ENCODE data around the gene ASPDH.

Gene ASPDH

DNA sequence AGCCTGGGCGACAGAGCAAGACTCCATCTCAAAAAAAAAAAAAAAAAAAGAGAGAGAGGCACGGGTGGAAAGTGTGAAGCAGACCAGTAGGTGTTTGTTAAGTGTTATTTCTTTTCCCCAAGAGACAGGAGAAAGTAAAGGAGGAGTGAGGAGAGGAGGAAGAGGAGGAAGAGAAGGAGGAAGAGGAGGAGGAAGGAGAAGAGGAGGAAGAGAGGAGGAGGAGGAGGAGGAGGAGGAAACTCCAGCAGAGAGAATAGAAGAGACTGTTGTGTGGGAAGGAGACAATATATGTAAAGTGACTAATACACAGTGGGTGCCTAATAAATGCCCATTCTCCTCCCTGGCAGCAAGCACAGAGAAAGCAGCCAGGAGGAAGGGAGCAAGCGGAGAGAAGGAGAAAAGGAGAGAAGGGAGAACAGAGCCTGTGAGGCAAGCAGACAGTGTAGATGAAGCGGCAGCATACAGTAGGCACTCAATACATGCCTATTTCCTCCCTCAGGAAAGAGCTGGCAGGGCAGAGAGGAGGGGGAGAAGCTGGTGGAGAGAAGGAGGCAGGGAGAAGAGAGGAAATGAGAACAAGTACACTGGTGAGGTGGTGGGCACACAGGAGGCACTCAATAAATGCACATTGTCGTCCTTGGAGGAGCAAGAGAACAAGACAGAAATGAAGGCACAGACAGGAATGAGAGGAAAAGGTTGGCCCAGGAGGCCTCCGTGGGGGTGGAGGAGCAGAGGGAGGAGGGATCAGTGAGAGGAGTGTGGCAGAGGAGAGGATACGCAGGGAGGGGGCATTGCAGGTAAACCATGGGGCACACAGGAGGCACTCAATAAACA, 19.3 kb downstream of the ASPDH start:
- no peak for DNase-seq

DNA sequence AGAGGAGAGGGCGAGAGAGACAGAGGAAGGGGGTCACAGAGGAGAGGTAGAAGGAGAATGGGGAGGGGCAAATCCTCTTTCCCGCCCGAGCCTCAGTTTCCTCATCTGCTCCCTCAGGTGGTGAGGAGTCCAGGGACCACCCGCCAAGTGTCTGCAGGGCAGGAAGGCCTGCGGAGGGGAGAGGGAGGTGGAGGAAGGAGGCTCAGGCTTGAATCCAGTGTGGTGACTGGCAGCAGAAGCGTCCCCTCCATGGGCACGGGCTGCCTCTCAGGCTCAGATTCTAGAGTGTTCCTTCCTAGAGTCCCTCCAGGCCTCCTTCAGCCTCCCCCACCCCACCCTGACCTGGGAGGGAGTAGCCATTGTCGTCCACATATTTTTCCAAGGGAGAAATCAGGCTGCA, 20.5 kb downstream of the ASPDH start:
- DNase-seq, result no peak

DNA sequence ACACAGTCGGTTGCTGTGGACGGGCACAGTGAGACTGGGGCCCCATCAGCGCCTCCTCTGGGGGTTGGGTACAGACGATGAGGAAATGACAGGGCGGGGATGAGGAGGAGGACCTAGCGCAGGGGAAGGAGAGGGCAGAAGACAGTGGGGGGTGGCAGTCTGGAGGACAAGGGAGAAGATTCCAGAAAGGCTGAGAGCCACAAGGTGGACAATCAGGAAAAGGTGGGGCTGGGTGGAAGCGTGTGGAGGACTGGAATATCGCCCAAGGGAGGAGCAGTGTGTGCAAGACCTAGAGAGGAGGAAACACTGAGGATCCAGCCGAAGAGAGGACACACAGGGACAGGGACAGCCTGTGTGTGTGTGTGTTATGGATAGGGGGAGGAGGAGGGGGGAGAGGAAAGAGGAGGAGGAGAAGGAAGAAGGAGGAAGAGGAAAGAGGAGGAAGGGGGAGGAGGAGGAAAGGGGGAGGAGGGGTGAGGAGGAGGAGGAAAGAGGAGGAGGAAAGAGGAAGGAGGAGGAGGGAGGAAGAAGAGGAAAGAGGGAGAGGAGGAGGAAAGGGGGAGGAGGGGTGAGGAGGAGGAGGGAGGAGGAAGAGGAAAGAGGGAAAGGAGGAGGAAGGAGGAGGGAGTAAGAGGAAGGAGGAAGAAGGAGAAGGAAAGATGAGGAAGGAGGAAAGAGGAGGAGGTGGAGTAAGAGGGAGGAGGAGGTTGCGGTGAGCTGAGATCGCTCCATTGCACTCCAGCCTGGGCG, 21.2 kb downstream of the ASPDH start:
- no peak for DNase-seq

DNA sequence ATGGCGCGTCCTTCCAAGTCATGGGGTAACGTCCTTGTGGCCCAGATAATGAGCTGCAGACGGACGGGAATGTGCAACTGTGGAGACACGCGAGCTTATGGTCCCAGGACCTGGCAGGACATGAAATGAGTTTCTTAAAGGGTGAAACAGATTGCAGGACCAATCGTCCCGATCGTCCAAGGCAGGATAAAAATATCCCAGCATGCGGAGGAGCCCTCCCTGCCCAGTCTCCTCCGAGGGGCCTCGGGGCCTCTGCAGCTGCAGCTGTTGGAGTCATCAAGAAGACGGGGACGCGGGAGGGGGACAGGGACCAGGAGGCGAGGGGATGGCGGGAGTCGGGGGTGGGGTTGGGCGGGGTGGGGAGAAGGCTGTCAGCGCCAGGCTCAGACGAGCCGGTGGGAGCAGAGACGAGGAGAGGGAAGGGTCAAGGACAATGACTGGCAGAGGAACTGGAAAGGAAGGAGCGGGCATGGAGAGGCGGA, 22.7 kb downstream of the ASPDH start:
- no peak for DNase-seq

DNA sequence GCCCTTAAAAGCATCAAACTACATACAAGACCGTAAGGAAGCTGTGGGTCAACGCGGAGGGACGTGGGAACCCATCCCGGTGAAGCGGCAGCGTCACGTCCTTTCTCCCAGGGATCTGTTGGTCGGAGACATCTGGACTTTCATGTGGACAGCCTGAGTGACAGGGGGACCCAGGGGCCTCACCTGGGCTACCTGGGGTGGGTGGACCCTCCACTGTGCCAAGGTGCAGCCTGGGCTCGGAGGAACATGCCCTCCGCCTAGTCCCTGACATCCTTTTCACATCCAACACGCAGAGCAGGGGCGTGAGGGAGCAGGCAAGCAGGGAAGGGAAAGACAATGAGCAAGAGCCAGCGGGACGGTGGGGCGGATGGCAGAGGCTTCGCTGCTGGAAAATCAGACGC, 23.3 kb downstream of the ASPDH start:
- no peak for DNase-seq

GRCh38 chr19:50489461-50490011, 24.2 kb downstream of the ASPDH start:
- no peak for DNase-seq

- DNase-seq, result no peak
Measured at GRCh38 chr19:50488389-50489194, 25.1 kb downstream of the ASPDH start.

- no peak for DNase-seq
Measured at GRCh38 chr19:50486823-50487515, 26.7 kb downstream of the ASPDH start.

- DNase-seq, result no peak
Measured at GRCh38 chr19:50485284-50485955, 28.3 kb downstream of the ASPDH start.

DNA sequence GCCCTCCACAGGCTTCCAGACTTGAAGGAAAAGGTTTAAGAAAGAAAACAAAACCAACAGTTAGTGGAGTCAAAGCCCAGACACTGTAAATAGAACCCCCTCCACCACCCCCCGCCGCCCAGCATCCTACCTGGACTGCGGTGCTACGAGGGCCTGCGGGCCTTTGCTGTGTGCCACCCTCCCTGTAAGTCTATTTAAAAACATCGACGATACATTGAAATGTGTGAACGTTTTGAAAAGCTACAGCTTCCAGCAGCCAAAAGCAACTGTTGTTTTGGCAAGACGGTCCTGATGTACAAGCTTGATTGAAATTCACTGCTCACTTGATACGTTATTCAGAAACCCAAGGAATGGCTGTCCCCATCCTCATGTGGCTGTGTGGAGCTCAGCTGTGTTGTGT, 30.8 kb downstream of the ASPDH start:
- DNase-seq, result no peak

GRCh38 chr19:50482271-50482855, 31.4 kb downstream of the ASPDH start:
- no peak for DNase-seq

DNA sequence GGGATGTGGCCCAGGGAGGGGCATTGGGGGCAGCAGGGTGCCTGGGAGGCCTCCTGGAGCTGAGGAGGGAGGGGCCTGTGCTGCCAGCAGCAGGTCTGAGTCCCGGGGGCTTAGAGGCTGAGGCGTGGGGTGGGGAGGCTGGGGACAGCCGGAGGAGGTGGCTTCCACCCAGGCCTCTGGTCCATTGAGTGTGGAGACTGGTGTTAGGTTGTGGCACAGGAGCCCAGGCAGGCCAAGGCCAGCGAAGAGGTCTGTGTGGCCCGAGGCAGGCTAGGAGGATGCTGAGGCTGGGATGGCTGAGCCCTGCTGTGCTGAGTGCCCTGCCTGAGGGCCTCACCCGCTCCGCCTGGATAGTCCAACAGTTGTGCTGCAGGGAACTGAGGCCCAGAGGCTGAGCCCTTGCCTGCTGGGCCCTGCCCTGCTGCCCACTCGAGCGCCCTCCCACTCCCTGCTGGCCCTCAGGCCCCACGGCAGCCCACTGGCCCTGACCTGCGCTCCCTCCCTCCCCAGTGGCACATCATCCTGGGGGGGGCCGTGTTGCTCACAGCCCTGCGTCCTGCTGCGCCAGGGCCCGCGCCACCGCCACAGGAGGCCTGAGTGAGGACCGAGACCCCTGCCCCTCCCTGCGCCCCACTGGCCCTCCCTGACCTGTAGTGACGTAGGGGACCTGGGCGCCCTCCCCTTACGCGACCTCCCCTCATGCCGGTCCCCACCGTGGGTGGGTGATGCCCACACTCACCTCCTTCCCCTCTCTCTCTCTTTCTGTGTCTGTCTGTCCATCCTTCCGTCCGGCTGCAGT, 32.2 kb downstream of the ASPDH start:
- no peak for DNase-seq

DNA sequence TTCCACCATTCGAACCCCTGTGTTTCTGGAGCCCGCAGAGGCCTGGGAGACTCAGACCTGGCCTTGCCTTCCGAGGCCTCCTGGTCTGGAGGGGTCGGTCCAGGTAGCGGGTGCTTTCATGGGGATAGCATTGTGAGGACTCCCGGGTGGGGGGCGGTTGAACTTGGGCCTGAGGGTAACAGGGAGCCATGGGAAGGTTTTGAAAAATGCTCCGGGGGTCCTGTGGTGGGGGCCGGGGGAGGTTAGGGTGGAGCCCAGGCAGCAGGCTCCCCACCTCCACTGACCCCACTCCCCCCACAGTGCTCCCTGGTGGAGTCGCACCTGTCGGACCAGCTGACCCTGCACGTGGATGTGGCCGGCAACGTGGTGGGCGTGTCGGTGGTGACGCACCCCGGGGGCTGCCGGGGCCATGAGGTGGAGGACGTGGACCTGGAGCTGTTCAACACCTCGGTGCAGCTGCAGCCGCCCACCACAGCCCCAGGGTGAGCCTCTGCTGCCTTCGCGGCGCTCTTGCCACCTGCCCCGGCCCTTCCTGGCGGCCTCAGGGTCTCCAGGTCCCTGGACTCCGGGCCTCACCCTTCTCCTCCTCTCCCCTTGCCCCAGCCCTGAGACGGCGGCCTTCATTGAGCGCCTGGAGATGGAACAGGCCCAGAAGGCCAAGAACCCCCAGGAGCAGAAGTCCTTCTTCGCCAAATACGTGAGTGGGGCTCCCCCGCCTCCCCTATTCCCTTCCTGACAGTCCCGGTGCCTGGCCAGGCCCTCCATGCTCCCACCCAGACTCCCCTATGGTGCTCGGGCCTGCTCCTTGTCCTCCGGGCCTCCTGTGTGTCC, 33.2 kb downstream of the ASPDH start:
- DNase-seq, result no peak

DNA sequence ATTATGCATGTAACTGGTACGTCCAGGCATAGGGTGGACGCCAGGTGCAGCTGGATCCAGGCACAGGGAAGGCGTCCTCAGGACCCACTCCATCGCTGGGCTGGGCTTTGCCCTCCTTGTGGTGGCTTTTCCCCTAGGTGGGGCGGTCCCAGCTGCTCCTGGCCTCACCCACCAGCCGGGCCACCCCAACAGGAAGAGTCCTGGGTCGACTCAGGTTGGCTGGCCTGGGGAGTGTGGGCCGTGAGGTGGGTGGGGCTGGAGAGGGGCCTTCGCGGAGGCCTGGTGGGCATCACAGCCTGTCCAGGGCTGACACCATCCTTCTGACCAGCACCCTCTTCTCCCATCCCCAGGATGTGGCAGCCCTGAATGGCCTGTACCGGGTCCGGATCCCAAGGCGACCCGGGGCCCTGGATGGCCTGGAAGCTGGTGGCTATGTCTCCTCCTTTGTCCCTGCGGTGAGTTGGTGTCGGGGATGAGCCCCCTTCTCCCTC, 33.9 kb downstream of the ASPDH start:
- DNase-seq, result no peak

DNA sequence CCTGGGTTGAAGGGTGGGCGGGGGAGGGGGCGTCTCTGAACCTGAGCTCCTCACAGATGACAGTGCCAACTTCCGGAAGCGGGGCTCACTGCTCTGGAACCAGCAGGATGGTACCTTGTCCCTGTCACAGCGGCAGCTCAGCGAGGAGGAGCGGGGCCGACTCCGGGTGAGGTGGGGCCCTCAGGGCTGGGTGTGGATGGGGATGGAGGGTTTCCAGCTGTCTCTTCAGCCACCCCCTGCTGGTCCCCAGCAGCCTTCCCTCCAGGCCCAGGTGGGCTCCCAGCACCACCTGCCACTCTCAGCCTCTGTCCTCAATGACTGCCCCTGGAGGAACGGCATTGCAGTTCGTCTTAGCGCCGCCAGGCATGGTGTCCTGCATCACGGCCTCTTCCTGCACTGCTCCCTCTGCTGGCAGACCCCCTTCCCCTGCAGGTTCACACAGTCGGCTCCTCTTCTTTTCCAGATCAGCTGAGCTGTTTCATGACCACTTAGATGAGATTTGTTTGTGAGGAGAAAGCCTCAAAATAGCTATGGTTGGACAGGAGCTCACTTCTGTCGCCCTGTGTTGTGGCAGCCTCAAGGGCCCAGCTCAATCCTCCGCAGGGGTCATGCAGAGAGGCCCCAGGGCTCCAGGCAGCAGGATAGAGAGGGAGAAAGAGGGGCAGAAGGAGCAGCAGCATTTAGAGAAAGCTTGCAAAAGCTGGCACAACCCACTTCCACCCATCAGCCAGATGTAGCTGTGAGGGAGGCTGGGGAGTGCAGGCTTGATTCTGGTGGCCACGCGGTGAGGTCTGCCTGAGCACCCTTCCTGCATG, 34.6 kb downstream of the ASPDH start:
- DNase-seq, result no peak

- no peak for DNase-seq
Measured at GRCh38 chr19:50477751-50478515, 35.8 kb downstream of the ASPDH start.

DNA sequence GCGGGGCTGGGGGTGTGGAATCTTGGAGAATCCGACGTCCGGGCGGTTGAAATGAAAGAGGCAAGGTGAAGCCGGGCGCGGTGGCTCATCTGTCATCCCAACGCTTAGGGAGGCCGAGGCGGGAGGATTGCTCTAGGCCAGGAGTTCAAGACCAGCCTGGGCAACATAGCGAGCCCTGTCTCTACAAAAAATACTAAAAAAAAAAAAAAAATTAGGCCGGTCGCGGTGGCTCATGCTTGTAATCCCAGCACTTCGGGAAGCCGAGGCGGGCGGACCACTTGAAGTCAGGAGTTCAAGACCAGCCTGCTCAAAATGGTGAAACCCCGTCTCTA, 36.8 kb downstream of the ASPDH start:
- DNase-seq, result no peak
